ENCODE measurements around the gene HRH2.

The HRH2 gene

GRCh38 chr5:175690025-175690424 lies 32.2 kb downstream of the HRH2 start:
- H3K27ac ChIP-seq (replicated peaks), result peak overlapping the region; percentile 74
- H3K4me3 ChIP-seq (replicated peaks; ENCODE audit: insufficient read depth, low read length), result no peak overlapping the region
- no peak for DNase-seq (ENCODE audit: low read depth in 1 of 2, low spot score in 1 of 2)
- TF ChIP-seq CTCF (IDR thresholded peaks at IDR 0.05; ENCODE audit: insufficient read depth, low read length) (no peak), POLR2AphosphoS5 (IDR thresholded peaks at IDR 0.05; ENCODE audit: low read depth) (no peak), SPI1 (IDR thresholded peaks at IDR 0.05; ENCODE audit: borderline replicate concordance, low read depth) (no peak), REST (IDR thresholded peaks at IDR 0.05; ENCODE audit: insufficient replicate concordance, low read depth) (no peak)
- no peaks in the 10 kb centered on the region for H3K27me3 ChIP-seq (ENCODE audit: insufficient read depth, poor library complexity, severe bottlenecking)

- Histone ChIP-seq H3K4me3 (replicated peaks; ENCODE audit: insufficient read depth, low read length) (no peak overlapping the region), H3K27ac (replicated peaks) (peak overlapping the region; percentile 74), H3K27me3 (ENCODE audit: insufficient read depth, poor library complexity, severe bottlenecking) (no peaks in the 10 kb centered on the region)
- no peak for DNase-seq (ENCODE audit: low read depth in 1 of 2, low spot score in 1 of 2)
- no peak for TF ChIP-seq GABPA (IDR thresholded peaks at IDR 0.05; ENCODE audit: low read depth)
These were observed 32.7 kb downstream of the HRH2 start for GRCh38 chr5:175690586-175690985.

GRCh38 chr5:175691761-175692160 lies 33.9 kb downstream of the HRH2 start:
- no peak for DNase-seq (ENCODE audit: low read depth in 1 of 2, low spot score in 1 of 2)
- peak overlapping the region; percentile 35 for H3K4me3 ChIP-seq (replicated peaks; ENCODE audit: insufficient read depth, low read length)
- TF ChIP-seq GABPA (IDR thresholded peaks at IDR 0.05; ENCODE audit: low read depth) (no peak), POLR2AphosphoS5 (IDR thresholded peaks at IDR 0.05; ENCODE audit: low read depth) (no peak), SPI1 (IDR thresholded peaks at IDR 0.05; ENCODE audit: borderline replicate concordance, low read depth) (no peak), CTCF (IDR thresholded peaks at IDR 0.05; ENCODE audit: insufficient read depth, low read length) (no peak), REST (IDR thresholded peaks at IDR 0.05; ENCODE audit: insufficient replicate concordance, low read depth) (no peak)
- peak overlapping the region; percentile 74 for H3K27ac ChIP-seq (replicated peaks)
- no peaks in the 10 kb centered on the region for H3K27me3 ChIP-seq (ENCODE audit: insufficient read depth, poor library complexity, severe bottlenecking)

- Histone ChIP-seq H3K4me3 (replicated peaks; ENCODE audit: insufficient read depth, low read length) (no peak overlapping the region), H3K27me3 (ENCODE audit: insufficient read depth, poor library complexity, severe bottlenecking) (no peaks in the 10 kb centered on the region), H3K27ac (replicated peaks) (peak overlapping the region; percentile 88)
- no peak for DNase-seq (ENCODE audit: low read depth in 1 of 2, low spot score in 1 of 2)
- TF ChIP-seq GABPA (IDR thresholded peaks at IDR 0.05; ENCODE audit: low read depth), result no peak
- TF ChIP-seq REST (IDR thresholded peaks at IDR 0.05; ENCODE audit: insufficient replicate concordance, low read depth), result no peak
- TF ChIP-seq SPI1 (IDR thresholded peaks at IDR 0.05; ENCODE audit: borderline replicate concordance, low read depth), result no peak
- TF ChIP-seq POLR2AphosphoS5 (IDR thresholded peaks at IDR 0.05; ENCODE audit: low read depth), result no peak
- TF ChIP-seq CTCF (IDR thresholded peaks at IDR 0.05; ENCODE audit: insufficient read depth, low read length), result no peak
These were observed 34.5 kb downstream of the HRH2 start for GRCh38 chr5:175692235-175692995.

Measured in HL-60 (cell line).